ENCODE results near the gene RAPGEFL1.
"Not testable (repeated sequence)": the region's sequence is repeated elsewhere in the genome, so short reads cannot be mapped to it uniquely, and the experiment has no call there.

RAPGEFL1 gene

DNA sequence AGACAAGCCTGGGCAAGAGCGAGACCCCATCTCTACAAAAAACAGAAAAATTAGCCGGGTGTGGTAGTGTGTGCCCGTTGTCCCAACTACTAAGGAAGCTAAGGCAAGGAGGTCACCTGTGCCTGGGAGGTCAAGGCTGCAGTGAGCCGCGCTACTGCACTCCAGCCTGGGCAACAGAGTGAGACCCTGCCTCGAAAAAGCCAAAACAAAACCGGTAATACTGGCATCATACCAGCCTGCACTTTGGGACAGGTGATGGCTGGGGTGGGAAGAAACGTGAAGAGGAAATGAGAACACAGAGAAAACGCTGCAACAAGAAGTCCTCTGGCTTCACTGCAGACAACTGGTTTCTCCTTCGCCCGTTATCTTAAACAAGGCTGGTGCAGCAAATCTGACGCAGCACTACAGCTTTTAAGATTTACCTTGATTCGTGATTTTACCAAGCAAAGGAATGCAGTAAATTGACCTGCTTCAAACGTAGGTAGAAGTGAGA lies 37.7 kb upstream of the RAPGEFL1 start:
- Histone ChIP-seq H3K79me1 (ENCODE audit: low read length) (peaks cover 6% of the 10 kb centered on the region), H2AK5ac (ENCODE audit: low read length) (no peak overlapping the region), H4K5ac (ENCODE audit: low read length) (no peak overlapping the region), H2BK120ac (ENCODE audit: low read depth, low read length) (peak overlapping the region; percentile 8), H4K8ac (ENCODE audit: low read depth, low read length) (no peak overlapping the region), H2BK15ac (replicated peaks; ENCODE audit: low read depth) (no peak overlapping the region), H2BK5ac (ENCODE audit: low read length) (peak overlapping the region; percentile 6), H3K4me2 (ENCODE audit: low read length) (peak overlapping the region; percentile 21), H3K4me3 (ENCODE audit: low read length) (peak overlapping the region; percentile 38), H3K4ac (ENCODE audit: low read depth, low read length) (no peak overlapping the region), H3K4me1 (ENCODE audit: control insufficient read depth, low read depth, low read length) (peaks cover 3% of the 10 kb centered on the region), H3K9ac (ENCODE audit: low read length) (peak overlapping the region; percentile 77), H3K56ac (ENCODE audit: low read length) (peak overlapping the region; percentile 86), H3K36me3 (ENCODE audit: control insufficient read depth, insufficient read depth, low read length) (peaks cover 3% of the 10 kb centered on the region), H3K79me2 (ENCODE audit: control insufficient read depth, insufficient read depth, low read length) (peaks cover 8% of the 10 kb centered on the region), H3K23ac (ENCODE audit: low read length) (no peak overlapping the region), H3K27me3 (ENCODE audit: insufficient read depth, low read length, poor library complexity) (no peaks in the 10 kb centered on the region), H3K27ac (ENCODE audit: low read depth, low read length) (peak overlapping the region; percentile 85), H3K18ac (ENCODE audit: low read length) (peak overlapping the region; percentile 10)
- no peak for DNase-seq
- no CpG with 5 or more reads among the region's 14 CpGs for WGBS (ENCODE audit: extremely low coverage, insufficient coverage, low lambda C conversion rate)

DNA sequence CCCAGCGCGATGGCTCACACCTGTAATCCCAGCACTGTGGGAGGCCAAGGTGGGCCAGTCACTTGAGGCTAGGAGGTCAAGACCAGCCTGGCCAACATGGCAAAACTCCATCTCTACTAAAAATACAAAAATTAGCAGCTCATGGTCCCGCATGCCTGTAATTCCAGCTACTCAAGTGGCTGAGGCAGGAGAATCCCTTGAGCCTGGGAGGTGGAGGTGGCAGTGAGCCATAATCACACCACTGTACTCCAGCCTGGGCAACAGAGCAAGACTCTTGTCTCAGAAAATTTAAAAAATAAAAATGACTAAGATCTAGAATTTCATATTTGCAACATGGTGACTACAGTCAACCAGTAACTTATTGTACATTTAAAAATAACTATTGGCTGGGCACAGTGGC lies 34.1 kb upstream of the RAPGEFL1 start:
- not testable (repeated sequence) for H3K4me2 ChIP-seq (ENCODE audit: low read length); H3K4me1 ChIP-seq (ENCODE audit: control insufficient read depth, low read depth, low read length); H4K8ac ChIP-seq (ENCODE audit: low read depth, low read length); H3K23ac ChIP-seq (ENCODE audit: low read length); H4K5ac ChIP-seq (ENCODE audit: low read length); H3K27me3 ChIP-seq (ENCODE audit: insufficient read depth, low read length, poor library complexity); H2BK5ac ChIP-seq (ENCODE audit: low read length); H3K4ac ChIP-seq (ENCODE audit: low read depth, low read length); H3K36me3 ChIP-seq (ENCODE audit: control insufficient read depth, insufficient read depth, low read length); H2BK15ac ChIP-seq (replicated peaks; ENCODE audit: low read depth); H3K56ac ChIP-seq (ENCODE audit: low read length); H2BK120ac ChIP-seq (ENCODE audit: low read depth, low read length); H3K18ac ChIP-seq (ENCODE audit: low read length); H3K27ac ChIP-seq (ENCODE audit: low read depth, low read length); H2AK5ac ChIP-seq (ENCODE audit: low read length); DNase-seq; H3K9ac ChIP-seq (ENCODE audit: low read length); H3K4me3 ChIP-seq (ENCODE audit: low read length)
- Histone ChIP-seq H3K79me1 (ENCODE audit: low read length) (peaks cover 14% of the 10 kb centered on the region), H3K79me2 (ENCODE audit: control insufficient read depth, insufficient read depth, low read length) (peaks cover 20% of the 10 kb centered on the region)
- WGBS (ENCODE audit: extremely low coverage, insufficient coverage, low lambda C conversion rate): no CpG with 5 or more reads among the region's 3 CpGs

- H4K8ac ChIP-seq (ENCODE audit: low read depth, low read length): no peak overlapping the region
- H3K27me3 ChIP-seq (ENCODE audit: insufficient read depth, low read length, poor library complexity): no peaks in the 10 kb centered on the region
- H3K79me2 ChIP-seq (ENCODE audit: control insufficient read depth, insufficient read depth, low read length): peaks cover 29% of the 10 kb centered on the region
- no peak overlapping the region for H3K9ac ChIP-seq (ENCODE audit: low read length)
- no peak overlapping the region for H2AK5ac ChIP-seq (ENCODE audit: low read length)
- no peak overlapping the region for H3K18ac ChIP-seq (ENCODE audit: low read length)
- no peak for DNase-seq
- H2BK5ac ChIP-seq (ENCODE audit: low read length): no peak overlapping the region
- H3K4me1 ChIP-seq (ENCODE audit: control insufficient read depth, low read depth, low read length): peaks cover 3% of the 10 kb centered on the region
- no peak overlapping the region for H2BK120ac ChIP-seq (ENCODE audit: low read depth, low read length)
- H3K27ac ChIP-seq (ENCODE audit: low read depth, low read length): no peak overlapping the region
- peaks cover 7% of the 10 kb centered on the region for H3K36me3 ChIP-seq (ENCODE audit: control insufficient read depth, insufficient read depth, low read length)
- H3K4me2 ChIP-seq (ENCODE audit: low read length): no peak overlapping the region
- H4K5ac ChIP-seq (ENCODE audit: low read length): no peak overlapping the region
- no peak overlapping the region for H3K23ac ChIP-seq (ENCODE audit: low read length)
- H3K79me1 ChIP-seq (ENCODE audit: low read length): peaks cover 21% of the 10 kb centered on the region
- 100% methylated on average over 1 of the region's 3 CpGs for WGBS (ENCODE audit: extremely low coverage, insufficient coverage, low lambda C conversion rate)
- H3K4ac ChIP-seq (ENCODE audit: low read depth, low read length): no peak overlapping the region
- H3K56ac ChIP-seq (ENCODE audit: low read length): no peak overlapping the region
- no peak overlapping the region for H3K4me3 ChIP-seq (ENCODE audit: low read length)
- H2BK15ac ChIP-seq (replicated peaks; ENCODE audit: low read depth): no peak overlapping the region
Observed at GRCh38 chr17:40145476-40145875, 31.8 kb upstream of the RAPGEFL1 start.

- no peaks in the 10 kb centered on the region for H3K27me3 ChIP-seq (ENCODE audit: insufficient read depth, low read length, poor library complexity)
- H3K79me2 ChIP-seq (ENCODE audit: control insufficient read depth, insufficient read depth, low read length): peaks cover 23% of the 10 kb centered on the region
- no peak overlapping the region for H2BK15ac ChIP-seq (replicated peaks; ENCODE audit: low read depth)
- no peak overlapping the region for H2BK5ac ChIP-seq (ENCODE audit: low read length)
- DNase-seq: no peak
- no peak overlapping the region for H3K56ac ChIP-seq (ENCODE audit: low read length)
- no peak overlapping the region for H3K4me3 ChIP-seq (ENCODE audit: low read length)
- no peaks in the 10 kb centered on the region for H3K4me1 ChIP-seq (ENCODE audit: control insufficient read depth, low read depth, low read length)
- no CpG with 5 or more reads among the region's 3 CpGs for WGBS (ENCODE audit: extremely low coverage, insufficient coverage, low lambda C conversion rate)
- H3K23ac ChIP-seq (ENCODE audit: low read length): no peak overlapping the region
- peaks cover 4% of the 10 kb centered on the region for H3K36me3 ChIP-seq (ENCODE audit: control insufficient read depth, insufficient read depth, low read length)
- no peak overlapping the region for H3K4me2 ChIP-seq (ENCODE audit: low read length)
- H3K79me1 ChIP-seq (ENCODE audit: low read length): peaks cover 15% of the 10 kb centered on the region
- no peak overlapping the region for H4K5ac ChIP-seq (ENCODE audit: low read length)
- H3K27ac ChIP-seq (ENCODE audit: low read depth, low read length): no peak overlapping the region
- no peak overlapping the region for H2BK120ac ChIP-seq (ENCODE audit: low read depth, low read length)
- H4K8ac ChIP-seq (ENCODE audit: low read depth, low read length): no peak overlapping the region
- no peak overlapping the region for H2AK5ac ChIP-seq (ENCODE audit: low read length)
- no peak overlapping the region for H3K4ac ChIP-seq (ENCODE audit: low read depth, low read length)
- H3K9ac ChIP-seq (ENCODE audit: low read length): no peak overlapping the region
- no peak overlapping the region for H3K18ac ChIP-seq (ENCODE audit: low read length)
Observed at GRCh38 chr17:40148527-40148926, 28.7 kb upstream of the RAPGEFL1 start.

GRCh38 chr17:40150276-40150675 lies 27.0 kb upstream of the RAPGEFL1 start:
- Histone ChIP-seq H3K18ac (ENCODE audit: low read length) (no peak overlapping the region), H2BK15ac (replicated peaks; ENCODE audit: low read depth) (no peak overlapping the region), H3K4me3 (ENCODE audit: low read length) (no peak overlapping the region), H3K4me2 (ENCODE audit: low read length) (no peak overlapping the region), H2AK5ac (ENCODE audit: low read length) (no peak overlapping the region), H3K23ac (ENCODE audit: low read length) (no peak overlapping the region), H3K4me1 (ENCODE audit: control insufficient read depth, low read depth, low read length) (no peaks in the 10 kb centered on the region), H3K79me2 (ENCODE audit: control insufficient read depth, insufficient read depth, low read length) (peaks cover 24% of the 10 kb centered on the region), H3K56ac (ENCODE audit: low read length) (no peak overlapping the region), H3K4ac (ENCODE audit: low read depth, low read length) (no peak overlapping the region), H4K5ac (ENCODE audit: low read length) (no peak overlapping the region), H3K27me3 (ENCODE audit: insufficient read depth, low read length, poor library complexity) (no peaks in the 10 kb centered on the region), H4K8ac (ENCODE audit: low read depth, low read length) (no peak overlapping the region), H3K36me3 (ENCODE audit: control insufficient read depth, insufficient read depth, low read length) (peaks cover 6% of the 10 kb centered on the region), H3K27ac (ENCODE audit: low read depth, low read length) (no peak overlapping the region), H2BK5ac (ENCODE audit: low read length) (no peak overlapping the region), H2BK120ac (ENCODE audit: low read depth, low read length) (no peak overlapping the region), H3K79me1 (ENCODE audit: low read length) (peaks cover 15% of the 10 kb centered on the region), H3K9ac (ENCODE audit: low read length) (no peak overlapping the region)
- no peak for DNase-seq
- WGBS (ENCODE audit: extremely low coverage, insufficient coverage, low lambda C conversion rate): no CpG with 5 or more reads among the region's 4 CpGs

GRCh38 chr17:40151414-40151963 lies 25.8 kb upstream of the RAPGEFL1 start:
- Histone ChIP-seq H2BK120ac (ENCODE audit: low read depth, low read length) (no peak overlapping the region), H3K4ac (ENCODE audit: low read depth, low read length) (no peak overlapping the region), H3K23ac (ENCODE audit: low read length) (no peak overlapping the region), H3K4me1 (ENCODE audit: control insufficient read depth, low read depth, low read length) (no peaks in the 10 kb centered on the region), H3K56ac (ENCODE audit: low read length) (no peak overlapping the region), H2BK15ac (replicated peaks; ENCODE audit: low read depth) (no peak overlapping the region), H3K9ac (ENCODE audit: low read length) (no peak overlapping the region), H3K79me1 (ENCODE audit: low read length) (peaks cover 17% of the 10 kb centered on the region), H3K27me3 (ENCODE audit: insufficient read depth, low read length, poor library complexity) (no peaks in the 10 kb centered on the region), H3K18ac (ENCODE audit: low read length) (no peak overlapping the region), H3K4me2 (ENCODE audit: low read length) (no peak overlapping the region), H3K4me3 (ENCODE audit: low read length) (no peak overlapping the region), H3K27ac (ENCODE audit: low read depth, low read length) (no peak overlapping the region), H3K36me3 (ENCODE audit: control insufficient read depth, insufficient read depth, low read length) (peaks cover 6% of the 10 kb centered on the region), H4K8ac (ENCODE audit: low read depth, low read length) (no peak overlapping the region), H2BK5ac (ENCODE audit: low read length) (no peak overlapping the region), H2AK5ac (ENCODE audit: low read length) (no peak overlapping the region), H4K5ac (ENCODE audit: low read length) (no peak overlapping the region), H3K79me2 (ENCODE audit: control insufficient read depth, insufficient read depth, low read length) (peaks cover 22% of the 10 kb centered on the region)
- DNase-seq: no peak
- WGBS (ENCODE audit: extremely low coverage, insufficient coverage, low lambda C conversion rate): no CpG with 5 or more reads among the region's 7 CpGs

All from mesendoderm (in vitro differentiated cells).